G401 (cell line): ENCODE data around the gene CAPN1. TPM values are rescaled to one million over a fixed set of nuclear protein-coding genes. Genes with fewer than 3 reads are reported as not detected.
A peak's percentile ranks its signal among the peaks of the same experiment; 100 is the strongest.

Source experiments
- DNase-seq: peaks from one replicate; pipeline ENCODE4 v3.0.0-alpha.2; 2015; ENCODE audit warnings: low spot score
- in situ Hi-C: cut with HindIII; loops from 2 replicates; pipeline ENCODE4 v1.10.0; 2016; ENCODE audit warnings: low sequenced_read_pairs, mixed read lengths
- total RNA-seq: library from RNA; depleted of rRNA; stranded (reverse); fragments of >200 nt; shearing (Covaris generic); gene quantifications from 2 replicates; pipeline ENCODE4 v1.2.3, GENCODE V29; 2014

The CAPN1 gene
- total RNA-seq, 1 experiment from 2014 or later, result 76.6 TPM

DNA sequence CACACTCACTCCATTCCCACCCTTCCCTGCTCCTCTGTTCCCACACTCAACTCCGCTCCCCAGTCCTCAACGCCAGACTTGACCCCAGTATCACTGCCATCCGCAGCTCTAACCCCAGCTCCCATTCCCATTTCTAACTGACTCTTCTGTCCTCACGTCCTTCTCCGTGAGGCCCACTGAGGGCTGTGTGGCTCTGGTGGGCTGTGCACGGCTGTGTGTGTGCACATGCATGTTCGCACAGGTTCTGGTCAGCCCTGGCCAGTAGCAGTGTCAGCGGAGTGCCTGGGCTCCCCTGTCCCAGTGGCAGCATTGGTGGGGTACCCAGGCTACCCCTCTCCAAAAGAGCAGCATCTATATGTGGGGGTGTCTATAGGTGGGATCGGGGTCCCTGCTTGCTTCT, 5.0 kb downstream of the CAPN1 start:
- in situ Hi-C loops, result no loop called here
- DNase-seq, result no peak

DNA sequence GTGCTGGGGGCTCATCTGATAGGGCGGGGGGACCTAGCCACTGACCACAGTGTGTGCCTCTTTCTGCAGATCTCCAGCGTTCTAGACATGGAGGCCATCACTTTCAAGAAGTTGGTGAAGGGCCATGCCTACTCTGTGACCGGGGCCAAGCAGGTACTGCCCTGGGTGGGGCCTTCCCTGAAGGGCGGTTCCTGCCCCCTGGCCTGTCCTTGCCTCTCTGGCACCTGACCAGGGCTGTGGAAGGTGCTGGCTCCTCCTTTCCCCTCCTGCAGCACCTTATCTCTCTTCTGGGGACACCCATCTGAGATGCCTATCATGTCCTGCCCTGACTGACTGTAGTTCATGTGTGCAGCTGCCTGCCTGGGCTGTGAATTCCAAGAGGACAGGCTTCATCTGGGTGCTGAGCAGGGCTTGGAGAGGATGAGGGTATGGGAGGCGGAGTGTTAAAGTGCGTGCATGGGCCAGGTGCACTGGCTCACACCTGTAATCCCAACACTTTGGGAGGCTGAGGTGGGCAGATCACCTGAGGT, 5.5 kb downstream of the CAPN1 start:
- in situ Hi-C loops, result no loop called here
- DNase-seq, result no peak

DNA sequence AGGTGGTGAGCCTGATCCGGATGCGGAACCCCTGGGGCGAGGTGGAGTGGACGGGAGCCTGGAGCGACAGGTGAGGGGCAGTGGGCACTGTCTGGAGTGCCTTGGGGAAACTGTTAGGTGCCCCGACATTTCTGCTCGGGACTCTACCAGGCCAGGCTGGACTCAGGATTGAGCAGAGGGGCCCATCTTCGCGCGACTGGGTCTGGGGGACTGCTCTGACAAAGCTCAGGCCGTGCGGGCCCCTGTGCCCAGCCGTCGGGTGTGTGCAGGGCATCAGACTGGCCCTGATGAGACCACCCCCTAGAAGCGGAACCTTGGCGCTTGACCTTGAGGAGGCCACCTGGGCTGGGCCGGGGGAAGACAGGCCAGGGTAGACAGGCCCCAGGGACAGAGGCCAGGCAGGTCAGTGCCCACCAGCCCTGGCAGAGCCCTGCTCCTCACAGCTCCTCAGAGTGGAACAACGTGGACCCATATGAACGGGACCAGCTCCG, 6.3 kb downstream of the CAPN1 start:
- DNase-seq, result no peak
- in situ Hi-C loops, result no loop called here

DNA sequence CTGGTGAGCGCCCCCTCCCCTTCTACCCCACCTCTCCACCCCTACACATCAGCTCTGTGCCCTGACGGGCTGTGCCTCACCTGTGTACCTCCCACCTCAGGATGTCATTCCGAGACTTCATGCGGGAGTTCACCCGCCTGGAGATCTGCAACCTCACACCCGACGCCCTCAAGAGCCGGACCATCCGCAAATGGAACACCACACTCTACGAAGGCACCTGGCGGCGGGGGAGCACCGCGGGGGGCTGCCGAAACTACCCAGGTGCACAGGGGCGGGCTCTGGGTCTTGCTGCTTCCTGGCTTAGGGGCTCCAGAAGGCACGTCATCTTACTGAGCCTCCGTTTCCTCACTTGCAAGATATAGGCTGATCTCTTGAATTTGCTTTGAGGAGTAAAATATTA, 6.8 kb downstream of the CAPN1 start:
- in situ Hi-C loops, result no loop called here
- no peak for DNase-seq

DNA sequence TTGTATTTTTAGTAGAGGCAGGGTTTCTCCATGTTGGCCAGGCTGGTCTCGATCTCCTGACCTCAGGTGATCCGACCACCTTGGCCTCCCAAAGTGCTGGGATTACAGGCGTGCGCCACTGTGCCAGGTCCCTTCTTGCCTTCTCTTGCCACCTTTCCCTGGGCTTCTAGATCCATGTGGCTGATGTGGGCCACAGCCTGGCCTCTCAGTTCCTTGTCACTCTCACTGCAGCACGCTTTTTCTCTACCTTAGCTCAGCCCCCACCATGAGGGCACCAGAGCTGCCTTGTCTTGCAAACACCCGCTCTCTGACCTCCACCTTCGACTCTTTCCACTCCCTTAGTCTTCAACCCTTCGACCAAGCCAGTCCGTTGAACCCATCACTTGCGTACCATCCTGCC, 7.5 kb downstream of the CAPN1 start:
- no peak for DNase-seq
- in situ Hi-C loops, result no loop called here

DNA sequence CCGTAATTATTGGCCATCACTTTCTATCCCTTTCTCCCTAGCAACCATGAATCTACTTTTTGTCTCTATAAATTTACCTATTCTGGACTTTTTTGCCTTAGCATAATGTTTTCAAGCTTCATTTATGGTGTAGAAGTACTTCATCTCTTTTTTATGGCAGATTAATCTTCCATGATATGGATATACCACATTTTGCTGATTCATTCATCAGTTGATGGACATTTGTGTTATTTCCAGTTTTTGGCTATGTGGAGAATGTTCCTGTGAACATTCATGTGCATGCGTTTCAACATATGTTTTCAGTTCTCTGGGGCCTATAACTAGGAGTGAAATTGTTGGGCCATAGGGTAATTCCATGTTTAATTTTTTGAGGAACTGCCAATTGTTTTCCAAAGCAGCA, 12.8 kb downstream of the CAPN1 start:
- in situ Hi-C loops, result no loop called here
- no peak for DNase-seq

DNA sequence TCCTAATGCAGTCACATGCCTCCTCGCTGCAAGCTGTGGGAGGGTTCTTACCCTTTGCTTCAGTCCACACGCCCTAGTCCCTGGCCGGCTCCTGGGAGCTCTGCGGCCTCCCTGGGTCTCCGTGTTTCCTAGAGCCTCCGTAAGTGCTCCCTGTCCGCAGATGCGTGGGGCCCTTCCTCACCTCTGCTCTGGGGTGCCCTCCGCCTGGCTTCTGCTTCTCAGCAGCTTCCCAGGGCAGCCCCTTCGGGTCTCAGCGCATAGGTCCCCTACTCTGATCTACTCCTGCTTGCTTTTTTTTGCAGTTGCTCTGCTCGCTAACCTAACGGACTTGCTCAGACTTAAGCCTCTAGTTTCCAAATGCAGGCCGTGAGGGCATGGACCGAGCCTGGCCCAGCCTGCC, 22.4 kb downstream of the CAPN1 start:
- in situ Hi-C loops, result no loop called here
- no peak for DNase-seq

DNA sequence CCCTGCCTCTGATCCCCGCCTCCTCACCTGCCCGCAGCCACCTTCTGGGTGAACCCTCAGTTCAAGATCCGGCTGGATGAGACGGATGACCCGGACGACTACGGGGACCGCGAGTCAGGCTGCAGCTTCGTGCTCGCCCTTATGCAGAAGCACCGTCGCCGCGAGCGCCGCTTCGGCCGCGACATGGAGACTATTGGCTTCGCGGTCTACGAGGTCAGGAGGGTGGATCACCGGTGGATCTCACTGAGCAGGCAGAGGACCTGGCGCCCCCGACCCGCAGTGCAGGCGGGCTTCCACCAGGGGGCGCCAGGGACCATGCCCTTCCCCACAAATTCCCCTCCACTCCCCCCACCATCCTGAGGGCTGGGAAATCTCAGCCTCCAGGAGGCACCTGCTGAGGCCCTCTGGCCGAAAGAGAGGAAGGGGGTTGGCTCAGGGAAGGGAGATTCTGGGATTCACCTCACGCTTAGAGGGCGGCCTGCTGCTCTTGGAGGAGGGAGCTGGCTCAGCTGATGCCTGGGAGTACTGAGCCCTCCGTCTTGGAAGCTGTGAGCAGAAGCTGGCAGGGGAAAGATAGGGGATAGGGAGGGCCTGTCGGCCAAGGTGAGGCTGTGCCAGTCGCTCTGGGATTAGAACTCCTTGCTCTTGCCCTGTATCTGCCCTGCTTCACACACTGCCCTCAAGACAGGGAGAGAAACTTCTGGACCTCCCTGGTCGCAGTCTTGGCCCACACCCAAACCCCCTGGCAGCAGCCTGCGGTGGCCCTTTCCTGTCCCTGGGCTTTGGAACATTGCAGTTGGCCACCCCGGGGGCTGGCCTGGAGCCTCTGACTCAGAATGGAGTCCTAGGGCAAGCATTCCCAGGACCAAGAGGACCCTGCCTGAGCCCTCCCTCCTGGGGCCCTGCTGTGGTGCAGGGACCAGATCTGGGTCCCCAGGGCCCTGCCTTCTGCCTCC, 23.2 kb downstream of the CAPN1 start:
- in situ Hi-C loops, result no loop called here

DNA sequence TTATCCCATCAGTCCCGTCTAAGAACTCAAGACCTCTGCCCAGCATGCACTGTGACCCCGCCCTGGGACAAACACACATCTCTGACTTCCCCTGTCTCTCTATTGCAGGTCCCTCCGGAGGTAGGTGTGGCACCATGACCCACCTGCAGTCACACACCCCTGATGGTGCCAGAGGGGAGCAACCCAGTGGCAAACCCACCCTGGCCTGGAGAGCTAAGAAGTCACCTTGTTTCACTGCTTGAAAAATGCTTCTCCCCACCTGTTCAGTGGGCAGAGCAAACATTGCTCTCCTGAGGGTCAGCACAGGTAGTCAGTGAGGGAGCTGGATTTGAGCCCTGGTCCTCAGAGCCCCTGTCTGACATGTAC, 23.9 kb downstream of the CAPN1 start:
- in situ Hi-C loops, result no loop called here
- DNase-seq, result no peak

More for the DNA sequence above, 23.2 kb downstream of the CAPN1 start:
- DNase-seq, result peak; percentile 32

DNA sequence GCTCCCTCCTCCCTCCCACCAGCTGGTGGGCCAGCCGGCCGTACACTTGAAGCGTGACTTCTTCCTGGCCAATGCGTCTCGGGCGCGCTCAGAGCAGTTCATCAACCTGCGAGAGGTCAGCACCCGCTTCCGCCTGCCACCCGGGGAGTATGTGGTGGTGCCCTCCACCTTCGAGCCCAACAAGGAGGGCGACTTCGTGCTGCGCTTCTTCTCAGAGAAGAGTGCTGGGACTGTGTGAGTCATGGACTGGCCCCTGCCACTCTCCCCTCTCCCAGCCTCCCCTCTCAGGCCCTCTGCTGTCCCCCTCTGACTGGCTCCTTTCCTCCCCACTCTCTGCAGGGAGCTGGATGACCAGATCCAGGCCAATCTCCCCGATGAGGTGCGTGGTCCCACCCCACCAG, 24.7 kb downstream of the CAPN1 start:
- DNase-seq, result no peak
- in situ Hi-C loops, result no loop called here

DNA sequence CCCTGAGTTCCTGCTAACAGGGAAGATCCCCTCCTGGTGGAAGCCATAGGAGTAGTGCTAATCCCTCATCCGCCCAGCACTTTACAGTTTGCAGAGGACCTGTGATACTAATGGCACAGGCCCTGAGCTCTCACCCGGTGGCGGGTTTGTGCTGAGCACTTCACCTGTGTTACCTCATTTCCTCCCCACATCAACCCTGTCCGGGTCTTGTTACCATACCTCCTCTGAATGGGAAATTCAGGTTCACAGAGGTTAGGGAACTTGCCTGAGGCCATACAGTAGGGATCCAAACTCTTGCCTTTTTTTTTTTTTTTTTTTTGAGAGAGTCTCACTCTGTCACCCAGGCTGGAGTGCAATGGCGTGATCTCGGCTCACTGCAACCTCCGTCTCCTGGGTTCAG, 25.2 kb downstream of the CAPN1 start:
- no peak for DNase-seq
- in situ Hi-C loops, result no loop called here

DNA sequence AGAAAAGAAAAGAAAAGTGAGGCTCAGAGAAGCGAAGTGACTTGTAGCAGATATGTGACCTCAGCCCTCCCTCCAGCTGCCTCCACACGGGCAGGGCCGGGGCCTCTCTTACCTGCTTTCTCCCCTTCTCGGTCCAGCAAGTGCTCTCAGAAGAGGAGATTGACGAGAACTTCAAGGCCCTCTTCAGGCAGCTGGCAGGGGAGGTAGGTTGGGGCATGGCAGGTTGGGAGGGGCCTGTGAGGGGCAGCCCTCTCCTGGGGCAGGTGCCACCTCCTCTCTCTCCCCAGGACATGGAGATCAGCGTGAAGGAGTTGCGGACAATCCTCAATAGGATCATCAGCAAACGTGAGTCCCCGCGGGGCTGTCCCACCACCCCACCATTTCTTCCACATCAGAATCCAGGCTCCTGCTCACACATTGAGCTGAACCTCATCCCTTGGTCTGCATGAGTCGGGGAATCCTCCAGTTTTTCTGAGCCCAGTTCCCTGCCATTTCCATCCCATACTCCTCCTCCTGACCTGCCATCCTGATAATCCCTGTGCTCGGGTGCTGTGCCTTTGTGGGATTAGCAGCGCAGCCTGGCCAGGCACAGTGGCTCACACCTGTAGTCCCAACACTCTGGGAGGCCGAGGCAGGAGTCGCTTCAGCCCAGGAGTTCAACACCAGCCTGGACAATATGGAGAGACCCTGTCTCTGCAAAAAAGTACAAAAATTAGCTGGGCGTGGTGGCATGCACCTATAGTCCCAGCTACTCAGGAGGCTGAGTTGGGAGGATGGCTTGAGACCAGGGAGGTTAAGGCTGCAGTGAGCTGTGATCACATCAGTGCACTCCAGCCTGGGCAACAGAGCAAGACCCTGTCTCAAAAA, 26.4 kb downstream of the CAPN1 start:
- no peak for DNase-seq
- in situ Hi-C loops, result no loop called here

DNA sequence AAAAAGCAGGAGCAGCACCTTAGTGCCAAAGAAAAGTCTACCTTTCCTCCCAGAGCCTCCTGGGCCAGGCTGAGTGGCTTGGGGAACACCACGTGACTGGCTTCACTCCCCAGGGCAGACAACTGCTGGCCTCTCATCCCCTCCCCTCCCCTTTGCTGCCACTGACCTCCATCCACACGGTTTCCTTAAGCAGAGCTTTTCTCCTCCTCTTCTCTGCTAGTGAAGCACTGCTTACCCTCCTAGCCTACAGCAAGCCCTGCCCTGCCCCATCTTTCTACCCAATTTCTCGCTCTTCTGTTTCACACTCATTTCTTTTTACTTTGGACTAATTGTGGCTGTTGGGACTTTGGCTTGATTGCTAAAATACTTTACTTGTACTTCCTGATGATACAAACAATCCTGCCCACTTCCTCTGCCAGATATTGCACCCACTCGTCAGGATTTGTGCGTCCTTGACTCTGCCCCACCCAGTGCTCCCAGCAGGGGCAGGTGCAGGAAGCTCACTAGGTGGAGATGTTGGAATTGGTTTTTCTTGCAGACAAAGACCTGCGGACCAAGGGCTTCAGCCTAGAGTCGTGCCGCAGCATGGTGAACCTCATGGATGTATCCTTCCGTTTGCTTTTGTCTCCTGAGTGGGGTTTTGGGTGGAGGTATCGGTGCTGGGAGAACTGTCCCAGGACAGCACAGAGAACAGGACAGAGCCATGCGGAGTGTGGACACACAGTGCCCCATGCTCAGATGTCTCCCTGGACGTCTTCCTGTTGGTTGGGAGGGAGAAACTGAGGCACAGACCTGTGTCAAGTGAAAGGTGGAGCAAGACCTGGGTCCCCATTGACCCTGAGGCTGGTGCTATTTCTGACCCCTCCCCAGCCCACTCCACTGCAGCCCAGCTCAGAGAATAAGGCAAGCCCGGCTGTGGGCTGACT, 27.3 kb downstream of the CAPN1 start:
- in situ Hi-C loops, result no loop called here
- DNase-seq, result no peak

DNA sequence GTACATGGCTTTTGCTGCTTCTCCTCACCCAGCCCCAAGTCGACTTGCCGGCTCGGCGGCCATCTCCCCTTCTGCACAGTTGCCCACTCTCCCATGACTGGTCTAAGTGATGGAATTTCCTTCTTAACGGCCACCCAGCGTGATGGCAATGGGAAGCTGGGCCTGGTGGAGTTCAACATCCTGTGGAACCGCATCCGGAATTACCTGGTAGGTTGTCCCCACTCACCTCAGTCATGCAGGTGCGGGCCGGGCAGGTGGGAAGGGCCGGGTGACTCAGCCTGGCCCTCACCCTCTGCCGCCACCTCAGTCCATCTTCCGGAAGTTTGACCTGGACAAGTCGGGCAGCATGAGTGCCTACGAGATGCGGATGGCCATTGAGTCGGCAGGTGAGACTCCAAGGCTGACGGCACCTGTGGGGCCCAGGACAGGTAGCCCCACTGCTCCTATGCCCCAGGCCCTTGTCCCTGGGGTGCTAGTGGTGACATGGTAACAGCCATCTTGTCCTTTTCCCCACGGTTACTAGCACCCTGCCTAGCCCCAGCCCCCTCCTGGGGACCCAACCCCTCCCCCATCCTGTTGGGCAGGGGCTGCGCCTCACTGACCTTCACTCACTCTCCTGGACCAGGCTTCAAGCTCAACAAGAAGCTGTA, 28.1 kb downstream of the CAPN1 start:
- DNase-seq, result no peak
- in situ Hi-C loops, result no loop called here

DNA sequence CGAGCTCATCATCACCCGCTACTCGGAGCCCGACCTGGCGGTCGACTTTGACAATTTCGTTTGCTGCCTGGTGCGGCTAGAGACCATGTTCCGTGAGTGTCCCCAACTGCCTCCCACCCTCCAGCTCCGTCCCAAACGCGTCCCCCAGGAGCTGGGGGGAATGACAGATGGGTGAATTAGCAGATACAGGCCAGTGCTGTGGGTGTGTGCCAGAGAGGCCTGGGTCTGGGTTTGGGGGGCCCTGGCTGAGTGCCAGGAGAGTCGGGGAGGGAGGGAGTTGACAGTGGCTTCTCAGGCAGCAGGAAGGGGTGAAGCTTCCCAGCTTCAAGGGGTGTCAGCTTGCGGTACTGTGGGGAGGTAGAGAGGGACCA, 28.6 kb downstream of the CAPN1 start:
- no peak for DNase-seq
- in situ Hi-C loops, result no loop called here

DNA sequence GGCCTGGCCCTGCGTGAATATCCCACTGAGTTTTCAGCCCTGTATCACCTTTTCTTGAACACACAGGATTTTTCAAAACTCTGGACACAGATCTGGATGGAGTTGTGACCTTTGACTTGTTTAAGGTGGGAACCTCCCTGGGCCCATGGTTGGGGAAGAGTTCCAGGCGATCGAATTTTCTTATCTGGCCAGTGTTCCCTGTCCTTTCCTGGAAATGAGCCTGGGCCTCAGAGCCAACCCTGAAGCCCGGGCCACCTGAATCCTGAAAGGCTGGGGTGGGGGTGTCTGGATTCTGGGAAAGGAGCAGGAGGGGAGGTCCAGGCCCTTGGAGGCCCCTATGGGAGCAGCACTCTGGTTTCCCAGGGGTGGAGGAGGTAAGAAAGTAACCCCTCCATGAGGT, 29.0 kb downstream of the CAPN1 start:
- no peak for DNase-seq
- in situ Hi-C loops, result no loop called here

DNA sequence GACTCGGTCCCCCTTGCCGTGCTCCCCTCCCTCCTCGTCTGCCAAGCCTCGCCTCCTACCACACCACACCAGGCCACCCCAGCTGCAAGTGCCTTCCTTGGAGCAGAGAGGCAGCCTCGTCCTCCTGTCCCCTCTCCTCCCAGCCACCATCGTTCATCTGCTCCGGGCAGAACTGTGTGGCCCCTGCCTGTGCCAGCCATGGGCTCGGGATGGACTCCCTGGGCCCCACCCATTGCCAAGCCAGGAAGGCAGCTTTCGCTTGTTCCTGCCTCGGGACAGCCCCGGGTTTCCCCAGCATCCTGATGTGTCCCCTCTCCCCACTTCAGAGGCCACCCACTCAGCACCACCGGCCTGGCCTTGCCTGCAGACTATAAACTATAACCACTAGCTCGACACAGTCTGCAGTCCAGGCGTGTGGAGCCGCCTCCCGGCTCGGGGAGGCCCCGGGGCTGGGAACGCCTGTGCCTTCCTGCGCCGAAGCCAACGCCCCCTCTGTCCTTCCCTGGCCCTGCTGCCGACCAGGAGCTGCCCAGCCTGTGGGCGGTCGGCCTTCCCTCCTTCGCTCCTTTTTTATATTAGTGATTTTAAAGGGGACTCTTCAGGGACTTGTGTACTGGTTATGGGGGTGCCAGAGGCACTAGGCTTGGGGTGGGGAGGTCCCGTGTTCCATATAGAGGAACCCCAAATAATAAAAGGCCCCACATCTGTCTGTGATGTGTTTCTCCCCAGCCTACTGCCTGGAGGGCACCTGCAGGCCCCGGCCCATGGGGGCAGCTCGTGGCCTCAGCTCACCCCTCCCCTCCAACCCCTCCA, 29.8 kb downstream of the CAPN1 start:
- no peak for DNase-seq

More for the DNA sequence above, 29.8 kb downstream of the CAPN1 start:
- in situ Hi-C loops, result no loop called here
